ENCODE results near the gene NOTCH2. TPM values are rescaled to one million over a fixed set of nuclear protein-coding genes. Genes with fewer than 3 reads are reported as not detected.

NOTCH2 gene
- total and polyA plus RNA-seq, 7 experiments from 2014 or later: 25.4 to 143 (median 71.0) TPM

- no peak overlapping the region for H3K27ac ChIP-seq (ENCODE audit: low read depth, low read length)
- no peaks in the 10 kb centered on the region for H3K4me1 ChIP-seq (ENCODE audit: control insufficient read depth in 2 of 2, insufficient read depth in 2 of 2, low read length in 2 of 2)
- CTCF ChIA-PET: no interaction called here
- peaks cover 0 to 14% (median 0%) of the 10 kb centered on the region in 7 donors for H3K4me1 Mint-ChIP-seq
- no peak overlapping the region for H3K4me3 Mint-ChIP-seq
- ATAC-seq: no peak
- no peak for DNase-seq
- no peaks in the 10 kb centered on the region for H3K9me3 ChIP-seq (ENCODE audit: control insufficient read depth in 2 of 3, low read length in 3 of 3)
- POLR2A ChIA-PET: interaction anchor here (0.7 kb wide), 1 partner anchor 8 kb away, joined by 3 read pairs; no protein-coding TSS in a partner anchor
- no peak overlapping the region for H3K4me3 ChIP-seq (ENCODE audit: low read length)
- no peaks in the 10 kb centered on the region for H3K27me3 Mint-ChIP-seq
- H3K27ac Mint-ChIP-seq: no peak overlapping the region
- H3K36me3 Mint-ChIP-seq: peaks cover 15 to 54% (median 30%) of the 10 kb centered on the region in 5 donors
- peaks cover 0 to 37% (median 11%) of the 10 kb centered on the region in 3 experiments for H3K36me3 ChIP-seq (ENCODE audit: control insufficient read depth in 2 of 3, insufficient read depth in 3 of 3, low read length in 3 of 3)
- H3K27me3 ChIP-seq (ENCODE audit: control insufficient read depth in 2 of 2, insufficient read depth in 2 of 2, low read length in 2 of 2): no peaks in the 10 kb centered on the region
- peaks cover 0 to 1% (median 0%) of the 10 kb centered on the region in 11 donors for H3K9me3 Mint-ChIP-seq
- intact Hi-C loops (cut with micrococcal nuclease): no loop called here
These were observed 109.0 kb downstream of the NOTCH2 start for GRCh38 chr1:119960501-119960900.

GRCh38 chr1:119959268-119960220 lies 109.9 kb downstream of the NOTCH2 start:
- POLR2A ChIA-PET: interaction anchor here (0.6 to 0.7 kb wide), 2 partner anchors 9 to 220 kb away, joined by 3 to 6 read pairs; no protein-coding TSS in a partner anchor
- Mint-ChIP-seq H3K4me1 (peaks cover 0 to 20% (median 0%) of the 10 kb centered on the region in 7 donors), H3K4me3 (no peak overlapping the region), H3K9me3 (peaks cover 0 to 1% (median 0%) of the 10 kb centered on the region in 11 donors), H3K27ac (peak overlapping the region in 1 of 9 donors; percentile 62), H3K27me3 (no peaks in the 10 kb centered on the region), H3K36me3 (peaks cover 13 to 50% (median 29%) of the 10 kb centered on the region in 5 donors)
- Histone ChIP-seq H3K9me3 (ENCODE audit: control insufficient read depth in 2 of 3, low read length in 3 of 3) (no peaks in the 10 kb centered on the region), H3K36me3 (ENCODE audit: control insufficient read depth in 2 of 3, insufficient read depth in 3 of 3, low read length in 3 of 3) (peaks cover 7 to 36% (median 19%) of the 10 kb centered on the region in 3 experiments), H3K27ac (ENCODE audit: low read depth, low read length) (no peak overlapping the region), H3K27me3 (ENCODE audit: control insufficient read depth in 2 of 2, insufficient read depth in 2 of 2, low read length in 2 of 2) (no peaks in the 10 kb centered on the region), H3K4me3 (ENCODE audit: low read length) (no peak overlapping the region), H3K4me1 (ENCODE audit: control insufficient read depth in 2 of 2, insufficient read depth in 2 of 2, low read length in 2 of 2) (no peaks in the 10 kb centered on the region)
- no peak for ATAC-seq
- DNase-seq: no peak
- intact Hi-C loops (cut with micrococcal nuclease): no loop called here
- CTCF ChIA-PET: no interaction called here

GRCh38 chr1:119958223-119958622 lies 111.2 kb downstream of the NOTCH2 start:
- Histone ChIP-seq H3K36me3 (ENCODE audit: control insufficient read depth in 2 of 3, insufficient read depth in 3 of 3, low read length in 3 of 3) (peaks cover 7 to 42% (median 27%) of the 10 kb centered on the region in 3 experiments), H3K4me3 (ENCODE audit: low read length) (no peak overlapping the region), H3K9me3 (ENCODE audit: control insufficient read depth in 2 of 3, low read length in 3 of 3) (no peaks in the 10 kb centered on the region), H3K27me3 (ENCODE audit: control insufficient read depth in 2 of 2, insufficient read depth in 2 of 2, low read length in 2 of 2) (no peaks in the 10 kb centered on the region), H3K27ac (ENCODE audit: low read depth, low read length) (no peak overlapping the region), H3K4me1 (ENCODE audit: control insufficient read depth in 2 of 2, insufficient read depth in 2 of 2, low read length in 2 of 2) (no peaks in the 10 kb centered on the region)
- DNase-seq (no peak), ATAC-seq (no peak)
- Mint-ChIP-seq H3K4me3 (no peak overlapping the region), H3K27me3 (no peaks in the 10 kb centered on the region), H3K36me3 (peaks cover 17 to 55% (median 28%) of the 10 kb centered on the region in 5 donors), H3K27ac (peak overlapping the region in 1 of 9 donors; percentile 19), H3K4me1 (peaks cover 0 to 31% (median 0%) of the 10 kb centered on the region in 7 donors), H3K9me3 (peaks cover 0 to 1% (median 0%) of the 10 kb centered on the region in 11 donors)
- intact Hi-C loops (cut with micrococcal nuclease): no loop called here
- ChIA-PET POLR2A (interaction anchor here (1.5 kb wide), 1 partner anchor 29 kb away, joined by 3 read pairs; no protein-coding TSS in a partner anchor), CTCF (no interaction called here)

GRCh38 chr1:119956306-119956705 lies 113.2 kb downstream of the NOTCH2 start:
- Histone ChIP-seq H3K27me3 (ENCODE audit: control insufficient read depth in 2 of 2, insufficient read depth in 2 of 2, low read length in 2 of 2) (no peaks in the 10 kb centered on the region), H3K9me3 (ENCODE audit: control insufficient read depth in 2 of 3, low read length in 3 of 3) (no peaks in the 10 kb centered on the region), H3K4me3 (ENCODE audit: low read length) (no peak overlapping the region), H3K4me1 (ENCODE audit: control insufficient read depth in 2 of 2, insufficient read depth in 2 of 2, low read length in 2 of 2) (no peaks in the 10 kb centered on the region), H3K27ac (ENCODE audit: low read depth, low read length) (no peak overlapping the region), H3K36me3 (ENCODE audit: control insufficient read depth in 2 of 3, insufficient read depth in 3 of 3, low read length in 3 of 3) (peaks cover 7 to 46% (median 25%) of the 10 kb centered on the region in 3 experiments)
- H3K36me3 Mint-ChIP-seq: peaks cover 12 to 51% (median 20%) of the 10 kb centered on the region in 5 donors
- no peak overlapping the region for H3K4me3 Mint-ChIP-seq
- ATAC-seq (no peak), DNase-seq (no peak)
- H3K9me3 Mint-ChIP-seq: peaks cover 0 to 1% (median 0%) of the 10 kb centered on the region in 11 donors
- no peaks in the 10 kb centered on the region for H3K27me3 Mint-ChIP-seq
- H3K4me1 Mint-ChIP-seq: peaks cover 0 to 29% (median 0%) of the 10 kb centered on the region in 7 donors
- H3K27ac Mint-ChIP-seq: no peak overlapping the region
- CTCF ChIA-PET: no interaction called here
- intact Hi-C loops (cut with micrococcal nuclease): no loop called here
- POLR2A ChIA-PET: interaction anchor here (0.8 kb wide), 1 partner anchor 19 kb away, joined by 3 read pairs; no protein-coding TSS in a partner anchor

- no peak overlapping the region for H3K4me3 Mint-ChIP-seq
- POLR2A ChIA-PET: interaction anchor here (0.6 kb wide), 1 partner anchor 10 kb away, joined by 3 read pairs; no protein-coding TSS in a partner anchor
- H3K36me3 ChIP-seq (ENCODE audit: control insufficient read depth in 2 of 3, insufficient read depth in 3 of 3, low read length in 3 of 3): peaks cover 7 to 60% (median 25%) of the 10 kb centered on the region in 3 experiments
These were observed 114.7 kb downstream of the NOTCH2 start for GRCh38 chr1:119954476-119955422.

More at GRCh38 chr1:119954476-119955422, 114.7 kb downstream of the NOTCH2 start:
- no peaks in the 10 kb centered on the region for H3K27me3 Mint-ChIP-seq
- no peak overlapping the region for H3K4me3 ChIP-seq (ENCODE audit: low read length)
- H3K4me1 ChIP-seq (ENCODE audit: control insufficient read depth in 2 of 2, insufficient read depth in 2 of 2, low read length in 2 of 2): no peaks in the 10 kb centered on the region
- ATAC-seq (no peak), DNase-seq (no peak)
- CTCF ChIA-PET: interaction anchor here (1.2 kb wide), 1 partner anchor 14 kb away, joined by 3 read pairs; no protein-coding TSS in a partner anchor
- no peaks in the 10 kb centered on the region for H3K27me3 ChIP-seq (ENCODE audit: control insufficient read depth in 2 of 2, insufficient read depth in 2 of 2, low read length in 2 of 2)
- peak overlapping the region in 3 of 9 donors; percentile 3 to 29 (median 14) for H3K27ac Mint-ChIP-seq
- no peaks in the 10 kb centered on the region for H3K9me3 ChIP-seq (ENCODE audit: control insufficient read depth in 2 of 3, low read length in 3 of 3)
- peaks cover 12 to 59% (median 17%) of the 10 kb centered on the region in 5 donors for H3K36me3 Mint-ChIP-seq
- H3K4me1 Mint-ChIP-seq: peaks cover 0 to 29% (median 0%) of the 10 kb centered on the region in 7 donors
- H3K27ac ChIP-seq (ENCODE audit: low read depth, low read length): no peak overlapping the region
- peaks cover 0 to 1% (median 0%) of the 10 kb centered on the region in 11 donors for H3K9me3 Mint-ChIP-seq
- intact Hi-C loops (cut with micrococcal nuclease): no loop called here

Measured in naive thymus-derived CD4-positive, alpha-beta T cell (primary cell).